Natural killer cell (primary cell): Measurements from ENCODE around the gene GPR146. TPM values are rescaled to one million over a fixed set of nuclear protein-coding genes. Genes with fewer than 3 reads are reported as not detected.

Source experiments
- ATAC-seq, 3 donors: fragments of 150-1000 bp in 2 of 3; fragments of 200-7000 bp in 1 of 3; cut with Tn5 transposase; 1 replicate in 1 of 3; 2 replicates in 2 of 3; pipeline ENCODE4 v1.10.0; 2021; ENCODE audit warnings: mild to moderate bottlenecking in 2 of 3, moderate library complexity in 2 of 3
- DNase-seq, 2 donors: peaks; one replicate each; pipeline versions ENCODE4 v3.0.0 to v3.0.0-alpha.2; 2013 to 2021; ENCODE audit warnings: mixed read lengths in 1 of 2
- H3K27ac ChIP-seq: one replicate; pipeline ENCODE4 v1.5.1; 2013; ENCODE audit warnings: mild to moderate bottlenecking, low read length
- H3K27me3 ChIP-seq: one replicate; pipeline ENCODE4 v1.6.1; 2013; ENCODE audit warnings: low read length; ENCODE audit not compliant: control insufficient read depth, insufficient read depth
- H3K36me3 ChIP-seq: one replicate; pipeline ENCODE4 v1.6.1; 2013; ENCODE audit warnings: low read length; ENCODE audit not compliant: control insufficient read depth, insufficient read depth
- H3K4me1 ChIP-seq: one replicate; pipeline ENCODE4 v1.6.1; 2013; ENCODE audit warnings: low read length; ENCODE audit not compliant: control insufficient read depth, insufficient read depth
- H3K4me3 ChIP-seq: one replicate; pipeline ENCODE4 v1.5.1; 2013; ENCODE audit warnings: low read length
- H3K9me3 ChIP-seq: one replicate; pipeline ENCODE4 v1.6.1; 2013; ENCODE audit warnings: low read length; ENCODE audit not compliant: control insufficient read depth, insufficient read depth
- H3K27ac Mint-ChIP-seq, 2 donors: one replicate each; pipeline ENCODE4 v1.8.0; 2022; ENCODE audit warnings: mild to moderate bottlenecking in 2 of 2, mixed read lengths in 2 of 2, moderate library complexity in 1 of 2
- H3K27me3 Mint-ChIP-seq, 2 donors: one replicate each; pipeline ENCODE4 v1.8.0; 2022; ENCODE audit warnings: low read depth in 2 of 2, mixed read lengths in 2 of 2
- H3K36me3 Mint-ChIP-seq: one replicate; pipeline ENCODE4 v1.8.0; 2022; ENCODE audit warnings: mixed read lengths
- H3K4me1 Mint-ChIP-seq, 2 donors: one replicate each; pipeline ENCODE4 v1.8.0; 2022; ENCODE audit warnings: mixed read lengths in 2 of 2
- H3K4me3 Mint-ChIP-seq: one replicate; pipeline ENCODE4 v1.8.0; 2022; ENCODE audit warnings: mild to moderate bottlenecking, moderate library complexity, mixed read lengths
- H3K9me3 Mint-ChIP-seq, 2 donors: one replicate each; pipeline ENCODE4 v1.8.0; 2022; ENCODE audit warnings: mixed read lengths in 2 of 2
- CTCF ChIP-seq: fragments of 200-600 bp; IDR thresholded peaks from one replicate; pipeline ENCODE4 v1.8.0; 2022; ENCODE audit warnings: antibody characterized with exemption
- WGBS: methylation state at CpG from one replicate; pipeline ENCODE4 v1.1.7; 2013; ENCODE audit warnings: missing lambda C conversion rate; ENCODE audit not compliant: insufficient coverage; 5-methylcytosine and 5-hydroxymethylcytosine counted together
- intact Hi-C: fragments of 100-400 bp; cut with micrococcal nuclease; formaldehyde crosslinking; loops from one replicate; pipeline ENCODE4 v1.14.2; 2022
- total RNA-seq, 4 donors: library from RNA; stranded (reverse); fragments of 120-200 nt in 1 of 4; gene quantifications; one replicate each; pipeline versions ENCODE4 v1.2.3 to v1.2.4, GENCODE V29; 2013 to 2022

GPR146 gene
- total RNA-seq, 3 donors from 2014 or later (not counting 1 experiment from before 2014, with no cell fraction given), result 2.3 to 4.5 (median 2.5) TPM

- no peak for DNase-seq
- intact Hi-C loops, result no loop called here
- Histone ChIP-seq H3K27ac (no peak overlapping the region), H3K9me3 (no peaks in the 10 kb centered on the region), H3K27me3 (no peaks in the 10 kb centered on the region), H3K4me3 (no peak overlapping the region), H3K36me3 (no peaks in the 10 kb centered on the region), H3K4me1 (peaks cover 11% of the 10 kb centered on the region)
- H3K4me1 Mint-ChIP-seq, result peaks cover 5% of the 10 kb centered on the region in 2 donors
- no peak for TF ChIP-seq CTCF
- ATAC-seq, result no peak
- H3K27me3 Mint-ChIP-seq, result no peaks in the 10 kb centered on the region
- 96% methylated on average over 31 of the region's 31 CpGs for WGBS
- no peak overlapping the region for H3K4me3 Mint-ChIP-seq
- no peaks in the 10 kb centered on the region for H3K36me3 Mint-ChIP-seq
- no peaks in the 10 kb centered on the region for H3K9me3 Mint-ChIP-seq
- no peak overlapping the region for H3K27ac Mint-ChIP-seq
Measured at GRCh38 chr7:1081931-1082401, 37.6 kb downstream of the GPR146 start.

- Histone ChIP-seq H3K36me3 (no peaks in the 10 kb centered on the region), H3K27me3 (no peaks in the 10 kb centered on the region), H3K9me3 (no peaks in the 10 kb centered on the region), H3K4me3 (no peak overlapping the region), H3K27ac (no peak overlapping the region), H3K4me1 (peaks cover 12% of the 10 kb centered on the region)
- DNase-seq (no peak), ATAC-seq (no peak)
- intact Hi-C loops, result no loop called here
- Mint-ChIP-seq H3K9me3 (no peaks in the 10 kb centered on the region), H3K27me3 (no peaks in the 10 kb centered on the region), H3K36me3 (no peaks in the 10 kb centered on the region), H3K27ac (no peak overlapping the region), H3K4me1 (peaks cover 8 to 12% of the 10 kb centered on the region in 2 donors), H3K4me3 (no peak overlapping the region)
- WGBS, result 94% methylated on average over 45 of the region's 45 CpGs
- TF ChIP-seq CTCF, result no peak
Measured at GRCh38 chr7:1083729-1084657, 39.6 kb downstream of the GPR146 start.

GRCh38 chr7:1085266-1085665, 40.9 kb downstream of the GPR146 start:
- H3K4me3 Mint-ChIP-seq, result no peak overlapping the region
- no peaks in the 10 kb centered on the region for H3K27me3 Mint-ChIP-seq
- ATAC-seq, result no peak
- H3K9me3 Mint-ChIP-seq, result no peaks in the 10 kb centered on the region
- H3K4me1 ChIP-seq, result peaks cover 12% of the 10 kb centered on the region
- TF ChIP-seq CTCF, result no peak
- H3K27ac ChIP-seq, result no peak overlapping the region
- no peaks in the 10 kb centered on the region for H3K36me3 Mint-ChIP-seq
- no peak overlapping the region for H3K4me3 ChIP-seq
- H3K27ac Mint-ChIP-seq, result no peak overlapping the region
- no peaks in the 10 kb centered on the region for H3K9me3 ChIP-seq
- no peak for DNase-seq
- H3K4me1 Mint-ChIP-seq, result peaks cover 8 to 12% of the 10 kb centered on the region in 2 donors
- no peaks in the 10 kb centered on the region for H3K36me3 ChIP-seq
- H3K27me3 ChIP-seq, result no peaks in the 10 kb centered on the region
- WGBS, result 93% methylated on average over 10 of the region's 10 CpGs
- intact Hi-C loops, result no loop called here
